K562 (cell line): Measurements from ENCODE around the gene UBASH3B. TPM values are rescaled to one million over a fixed set of nuclear protein-coding genes. Genes with fewer than 3 reads are reported as not detected.

Experiments
- ATAC-seq: fragments of 200-7000 bp; cut with Tn5 transposase; 3 replicates; pipeline ENCODE4 v1.9.1; 2020; ENCODE audit warnings: moderate library complexity
- BruUV-seq: library from RNA; stranded (reverse); fragments of 400-500 nt; replicated peaks from 2 replicates; lab custom pipeline; 2021; lab: Mats Ljungman, UMichigan
- CTCF ChIA-PET: fragments of 300-600 bp; formaldehyde crosslinking; extraction: SDS; loops from one replicate; lab custom pipeline; 2021; ENCODE audit warnings: low intra/inter-chr PET ratio; lab: Yijun Ruan, JAX
- POLR2A ChIA-PET: fragments of 300-600, 350-650 bp; sonication (Branson Sonifier 250); formaldehyde crosslinking; extraction: SDS; loops from one replicate; lab custom pipeline; 2021; ENCODE audit warnings: antibody characterized with exemption, inconsistent platforms; lab: Yijun Ruan, JAX
- DNase-seq, 4 experiments: peaks; one replicate each; pipeline versions ENCODE4 v3.0.0 to v3.0.0-alpha.2; 2011 to 2018; ENCODE audit warnings: low spot score in 3 of 4, mixed read lengths in 3 of 4; ENCODE audit errors: extremely low read depth in 1 of 4
- FAIRE-seq: peaks from 2 replicates; lab custom pipeline; 2011; peaks lifted over from hg19 to GRCh38; lab: Jason Lieb, UNC
- H2AFZ ChIP-seq: 2 replicates; pipeline ENCODE4 v1.6.0; 2011; ENCODE audit warnings: low read depth, low read length, control low read depth, inconsistent platforms
- H3K27ac ChIP-seq: fragments of 200-600 bp; 3 replicates; pipeline ENCODE4 v1.8.0; 2011; ENCODE audit warnings: low read depth, mild to moderate bottlenecking, control low read depth, inconsistent platforms, low read length, moderate library complexity, mixed read lengths; ENCODE audit errors: extremely low read depth
- H3K27me3 ChIP-seq, 2 experiments: fragments of 300-600 bp in 1 of 2; 2 replicates in 1 of 2; 3 replicates in 1 of 2; pipeline versions ENCODE4 v1.6.0 to v1.8.0; 2011; ENCODE audit warnings: inconsistent platforms in 2 of 2, low read length in 2 of 2, mild to moderate bottlenecking in 1 of 2, mixed read lengths in 1 of 2, moderate library complexity in 1 of 2; ENCODE audit not compliant: control insufficient read depth in 2 of 2, insufficient read depth in 2 of 2
- H3K36me3 ChIP-seq: fragments of 300-600 bp; 3 replicates; pipeline ENCODE4 v1.8.0; 2011; ENCODE audit warnings: mild to moderate bottlenecking, low read length, inconsistent platforms; ENCODE audit not compliant: control insufficient read depth, insufficient read depth
- H3K4me1 ChIP-seq, 2 experiments: fragments of 200-600 bp in 1 of 2; replicated peaks in 1 of 2; 2 replicates in 1 of 2; 3 replicates in 1 of 2; pipeline versions ENCODE4 v1.5.1 to v1.8.0; 2011; ENCODE audit warnings: inconsistent platforms in 2 of 2, low read length in 2 of 2, mild to moderate bottlenecking in 1 of 2, mixed read lengths in 1 of 2, moderate library complexity in 1 of 2; ENCODE audit not compliant: control insufficient read depth in 2 of 2, insufficient read depth in 2 of 2
- H3K4me2 ChIP-seq: 2 replicates; pipeline ENCODE4 v1.6.1; 2011; ENCODE audit warnings: low read length, control low read depth, inconsistent platforms, mixed read lengths; ENCODE audit not compliant: insufficient read depth
- H3K4me3 ChIP-seq: fragments of 200-600 bp; sonication (generic), shearing (Covaris generic); 2 replicates; pipeline ENCODE4 v1.5.1; 2016; ENCODE audit warnings: control low read depth, inconsistent platforms
- H3K79me2 ChIP-seq: fragments of 200-600 bp; 3 replicates; pipeline ENCODE4 v1.8.0; 2011; ENCODE audit warnings: low read length, inconsistent platforms; ENCODE audit not compliant: control insufficient read depth, insufficient read depth
- H3K9ac ChIP-seq, 2 experiments: 2 replicates each; pipeline versions ENCODE4 v1.6.0 to v1.6.1; 2011; ENCODE audit warnings: low read depth in 2 of 2, low read length in 2 of 2, control low read depth in 1 of 2, inconsistent platforms in 1 of 2, mild to moderate bottlenecking in 1 of 2, mixed read lengths in 1 of 2; ENCODE audit not compliant: insufficient read depth in 1 of 2
- H3K9me1 ChIP-seq: one replicate; pipeline ENCODE4 v1.6.0; 2011; ENCODE audit warnings: inconsistent platforms, mild to moderate bottlenecking, low read length, moderate library complexity; ENCODE audit not compliant: control insufficient read depth, insufficient read depth
- H3K9me3 ChIP-seq: replicated peaks from 2 replicates; pipeline ENCODE4 v1.5.1; 2011; ENCODE audit warnings: low read depth, low read length, inconsistent platforms; ENCODE audit not compliant: control insufficient read depth, insufficient read depth
- H4K20me1 ChIP-seq: replicated peaks from 2 replicates; pipeline ENCODE4 v1.6.1; 2011; ENCODE audit warnings: low read length, inconsistent platforms, mixed read lengths; ENCODE audit not compliant: control insufficient read depth, insufficient read depth
- CC2D1A ChIP-seq: fragments of 450-650 bp; IDR thresholded peaks from 2 replicates; pipeline ENCODE4 v1.6.1; 2017; ENCODE audit warnings: mild to moderate bottlenecking
- FIP1L1 ChIP-seq: fragments of 200-400 bp; formaldehyde crosslinking; IDR thresholded peaks from 2 replicates; pipeline ENCODE4 v1.6.1; 2018; ENCODE audit warnings: mild to moderate bottlenecking, low read depth, low read length; ENCODE audit not compliant: poor library complexity, severe bottlenecking
- FOXP4 ChIP-seq: sonication (generic); formaldehyde crosslinking; IDR thresholded peaks from 2 replicates; pipeline ENCODE4 v1.8.0; 2022; ENCODE audit warnings: mild to moderate bottlenecking, missing genetic modification reagents, borderline replicate concordance
- JUND ChIP-seq, 2 experiments: IDR thresholded peaks; 2 replicates in 1 of 2; 3 replicates in 1 of 2; pipeline ENCODE4 v1.6.1; 2011; ENCODE audit warnings: borderline replicate concordance in 2 of 2, low read depth in 2 of 2, low read length in 2 of 2, improper control_type of control experiment in 1 of 2, missing biosample characterization in 1 of 2, missing genetic modification characterization in 1 of 2, missing genetic modification reagents in 1 of 2
- PRDM10 ChIP-seq: fragments of 450-650 bp; IDR thresholded peaks from 2 replicates; pipeline ENCODE4 v1.6.1; 2018; ENCODE audit not compliant: partially characterized antibody
- PRMT5 ChIP-seq: sonication (generic); formaldehyde crosslinking; IDR thresholded peaks from 2 replicates; pipeline ENCODE4 v1.5.0; 2020; ENCODE audit warnings: missing genetic modification reagents
- SIRT6 ChIP-seq: IDR thresholded peaks from one replicate; pipeline ENCODE4 v1.6.1; 2012; ENCODE audit warnings: low read depth, mild to moderate bottlenecking, control low read depth, inconsistent platforms, low read length, moderate library complexity
- SLC30A9 ChIP-seq: fragments of 250-450 bp; sonication (Bioruptor Pico); IDR thresholded peaks from 2 replicates; pipeline ENCODE4 v1.8.0; 2022; ENCODE audit warnings: mild to moderate bottlenecking, moderate library complexity
- ZC3H4 ChIP-seq: sonication (generic); formaldehyde crosslinking; IDR thresholded peaks from 2 replicates; pipeline ENCODE4 v1.9.0; 2021; ENCODE audit warnings: missing genetic modification reagents, borderline replicate concordance
- ZNF121 ChIP-seq: sonication (generic); formaldehyde crosslinking; conservative IDR thresholded peaks from 2 replicates; pipeline ENCODE4 v1.8.0; 2022; ENCODE audit warnings: missing genetic modification reagents
- WGBS: fragments of 100-300 bp; shearing (Covaris generic); methylation state at CpG from one replicate; pipeline ENCODE4 v1.1.6; 2016; ENCODE audit warnings: low coverage, mixed read lengths; ENCODE audit not compliant: insufficient coverage; ENCODE audit errors: missing lambda C conversion rate; 5-methylcytosine and 5-hydroxymethylcytosine counted together
- in situ Hi-C: fragments of 300-500 bp; cut with MboI; formaldehyde crosslinking; loops from 4 replicates; pipeline ENCODE4 v1.15.0; 2018; ENCODE audit warnings: inconsistent platforms, mixed read lengths
- intact Hi-C: fragments of 100-400 bp; cut with micrococcal nuclease; formaldehyde crosslinking; loops from 2 replicates; pipeline ENCODE4 v1.14.2; 2022
- polyA plus RNA-seq, 8 experiments: library from polyadenylated mRNA; depleted of rRNA in 4 of 8; stranded (reverse) in 5 of 8; unstranded in 3 of 8; fragments of >200 nt; fragmentation: Nextera tagmentation in 2 of 8; fragmentation: Illumina TruSeq in 1 of 8; extraction: Ambion mirVana in 2 of 8; extraction: Trizol in 1 of 8; gene quantifications; 2 replicates each; pipeline versions ENCODE4 v1.2.1 to v1.2.3, GENCODE V29; 2011 to 2014; ENCODE audit warnings: inconsistent platforms in 1 of 8, missing spikeins in 1 of 8
- total RNA-seq, 7 experiments: library from RNA; depleted of rRNA in 6 of 7; stranded (reverse); fragments of >200 nt in 6 of 7; fragmentation: Illumina TruSeq in 2 of 7; extraction: Trizol in 2 of 7; gene quantifications; 2 replicates each; pipeline versions ENCODE4 v1.2.1 to v1.2.3, GENCODE V29; 2011 to 2021; ENCODE audit warnings: low replicate concordance in 1 of 7
- TF ChIP-seq, protein P1 (sequence below): fragments of 250-450 bp; sonication (Bioruptor Pico); IDR thresholded peaks from 2 replicates; pipeline ENCODE4 v1.5.0; 2021
- TF ChIP-seq, protein P2 (sequence below): fragments of 250-450 bp; sonication (Bioruptor Pico); IDR thresholded peaks from 2 replicates; pipeline ENCODE4 v1.9.0; 2021; ENCODE audit warnings: mild to moderate bottlenecking, inconsistent platforms

UBASH3B gene
- total and polyA plus RNA-seq, 9 of the 15 experiments (the other 6 are each of a cell fraction or from before 2014, with no cell fraction given): 0.01 to 0.31 (median 0.08) TPM; not detected in 2

- no TSS peak for BruUV-seq
- DNase-seq (no peak), FAIRE-seq (no peak), ATAC-seq (no peak)
- ChIA-PET POLR2A (no interaction called here), CTCF (interaction anchor here (0.7 kb wide), 1 partner anchor 149 kb away, joined by 3 read pairs; no protein-coding TSS in a partner anchor)
- no peaks in the 10 kb centered on the region for H3K4me1 ChIP-seq
- H4K20me1 ChIP-seq: no peaks in the 10 kb centered on the region; the same call in 1 of the 2 replicates
- 4% methylated on average over 11 of the region's 11 CpGs for WGBS
- H3K27ac ChIP-seq: no peak overlapping the region
- no peaks in the 10 kb centered on the region for H3K36me3 ChIP-seq
- peaks cover 0 to 4% of the 10 kb centered on the region in 2 experiments; a peak in 1 of 5 replicates for H3K27me3 ChIP-seq
- no peaks in the 10 kb centered on the region for H3K9me1 ChIP-seq
- no peaks in the 10 kb centered on the region for H3K9me3 ChIP-seq
- H3K9ac ChIP-seq: no peak overlapping the region
- intact Hi-C loops: no loop called here
- in situ Hi-C loops: no loop called here
- no peaks in the 10 kb centered on the region for H3K79me2 ChIP-seq
- no peak overlapping the region for H2AFZ ChIP-seq
- H3K4me3 ChIP-seq: no peak overlapping the region
- H3K4me2 ChIP-seq: no peak overlapping the region
- TF ChIP-seq SLC30A9 (CRISPR knock-in tag): no peak
- no peak for TF ChIP-seq PRDM10
- no peak for TF ChIP-seq SIRT6
- no peak for TF ChIP-seq FOXP4 (CRISPR knock-in tag)
- TF ChIP-seq ZC3H4 (CRISPR knock-in tag): no peak
- TF ChIP-seq, protein P1, sequence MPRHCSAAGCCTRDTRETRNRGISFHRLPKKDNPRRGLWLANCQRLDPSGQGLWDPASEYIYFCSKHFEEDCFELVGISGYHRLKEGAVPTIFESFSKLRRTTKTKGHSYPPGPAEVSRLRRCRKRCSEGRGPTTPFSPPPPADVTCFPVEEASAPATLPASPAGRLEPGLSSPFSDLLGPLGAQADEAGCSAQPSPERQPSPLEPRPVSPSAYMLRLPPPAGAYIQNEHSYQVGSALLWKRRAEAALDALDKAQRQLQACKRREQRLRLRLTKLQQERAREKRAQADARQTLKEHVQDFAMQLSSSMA (CRISPR knock-in tag): no peak
- TF ChIP-seq JUND (IDR thresholded peaks at IDR 0.05; ENCODE audit: borderline replicate concordance, low read depth, low read length): no peak
- no peak for TF ChIP-seq JUND (tag; IDR thresholded peaks at IDR 0.05; ENCODE audit: borderline replicate concordance, low read depth, low read length)
- TF ChIP-seq PRMT5 (CRISPR knock-in tag): no peak
- no peak for TF ChIP-seq FIP1L1
- TF ChIP-seq, protein P2, sequence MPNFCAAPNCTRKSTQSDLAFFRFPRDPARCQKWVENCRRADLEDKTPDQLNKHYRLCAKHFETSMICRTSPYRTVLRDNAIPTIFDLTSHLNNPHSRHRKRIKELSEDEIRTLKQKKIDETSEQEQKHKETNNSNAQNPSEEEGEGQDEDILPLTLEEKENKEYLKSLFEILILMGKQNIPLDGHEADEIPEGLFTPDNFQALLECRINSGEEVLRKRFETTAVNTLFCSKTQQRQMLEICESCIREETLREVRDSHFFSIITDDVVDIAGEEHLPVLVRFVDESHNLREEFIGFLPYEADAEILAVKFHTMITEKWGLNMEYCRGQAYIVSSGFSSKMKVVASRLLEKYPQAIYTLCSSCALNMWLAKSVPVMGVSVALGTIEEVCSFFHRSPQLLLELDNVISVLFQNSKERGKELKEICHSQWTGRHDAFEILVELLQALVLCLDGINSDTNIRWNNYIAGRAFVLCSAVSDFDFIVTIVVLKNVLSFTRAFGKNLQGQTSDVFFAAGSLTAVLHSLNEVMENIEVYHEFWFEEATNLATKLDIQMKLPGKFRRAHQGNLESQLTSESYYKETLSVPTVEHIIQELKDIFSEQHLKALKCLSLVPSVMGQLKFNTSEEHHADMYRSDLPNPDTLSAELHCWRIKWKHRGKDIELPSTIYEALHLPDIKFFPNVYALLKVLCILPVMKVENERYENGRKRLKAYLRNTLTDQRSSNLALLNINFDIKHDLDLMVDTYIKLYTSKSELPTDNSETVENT (CRISPR knock-in tag): no peak
- no peak for TF ChIP-seq ZNF121 (CRISPR knock-in tag)
- TF ChIP-seq CC2D1A: no peak
These were observed 23.2 kb upstream of the UBASH3B start for GRCh38 chr11:122632181-122632824.
